Hepatocyte (in vitro differentiated cells): ENCODE results near the gene SSC4D. TPM values are rescaled to one million over a fixed set of nuclear protein-coding genes. Genes with fewer than 3 reads are reported as not detected.
"Not testable (repeated sequence)": the region's sequence is repeated elsewhere in the genome, so short reads cannot be mapped to it uniquely, and the experiment has no call there.

Experiments used
- DNase-seq: peaks from one replicate; pipeline ENCODE4 v3.0.0-alpha.2; 2016; ENCODE audit warnings: low spot score
- H2AFZ ChIP-seq: fragments of 200-600 bp; sonication (generic); 2 replicates; pipeline ENCODE4 v1.6.0; 2016; ENCODE audit warnings: antibody characterized with exemption, mild to moderate bottlenecking
- H3K27ac ChIP-seq: fragments of 200-600 bp; sonication (generic); 2 replicates; pipeline ENCODE4 v1.5.1; 2016; ENCODE audit warnings: mild to moderate bottlenecking
- H3K27me3 ChIP-seq: fragments of 200-600 bp; sonication (generic); 2 replicates; pipeline ENCODE4 v1.6.1; 2016
- H3K36me3 ChIP-seq: fragments of 200-600 bp; sonication (generic); replicated peaks from 2 replicates; pipeline ENCODE4 v1.5.1; 2016; ENCODE audit warnings: low read depth; ENCODE audit not compliant: insufficient read depth
- H3K4me1 ChIP-seq: fragments of 200-600 bp; sonication (generic); 2 replicates; pipeline ENCODE4 v1.5.1; 2016; ENCODE audit warnings: mild to moderate bottlenecking, moderate library complexity; ENCODE audit not compliant: insufficient read depth
- H3K4me2 ChIP-seq: fragments of 200-600 bp; sonication (generic); 2 replicates; pipeline ENCODE4 v1.6.0; 2016
- H3K4me3 ChIP-seq: fragments of 200-600 bp; sonication (generic); 2 replicates; pipeline ENCODE4 v1.5.1; 2016; ENCODE audit warnings: mild to moderate bottlenecking
- H3K79me2 ChIP-seq: fragments of 200-600 bp; sonication (generic); 2 replicates; pipeline ENCODE4 v1.6.0; 2017; ENCODE audit warnings: mild to moderate bottlenecking
- H3K9me2 ChIP-seq: fragments of 200-600 bp; sonication (generic); replicated peaks from 2 replicates; pipeline ENCODE4 v1.6.0; 2017; ENCODE audit warnings: mild to moderate bottlenecking; ENCODE audit not compliant: insufficient read depth
- H3K9me3 ChIP-seq: fragments of 200-600 bp; sonication (generic); 2 replicates; pipeline ENCODE4 v1.5.1; 2016; ENCODE audit warnings: low read depth, mild to moderate bottlenecking
- H4K20me1 ChIP-seq: fragments of 200-600 bp; sonication (generic); 2 replicates; pipeline ENCODE4 v1.6.0; 2016; ENCODE audit warnings: mild to moderate bottlenecking; ENCODE audit not compliant: insufficient read depth, poor library complexity, severe bottlenecking
- CTCF ChIP-seq: fragments of 200-600 bp; sonication (generic); IDR thresholded peaks from 2 replicates; pipeline ENCODE4 v1.5.1; 2016; ENCODE audit warnings: antibody characterized with exemption, mild to moderate bottlenecking; ENCODE audit not compliant: poor library complexity
- EZH2 ChIP-seq: fragments of 200-600 bp; sonication (generic); IDR thresholded peaks from 2 replicates; pipeline ENCODE4 v1.6.1; 2016; ENCODE audit warnings: antibody characterized with exemption, mild to moderate bottlenecking, borderline replicate concordance
- EZH2phosphoT487 ChIP-seq: fragments of 200-600 bp; sonication (generic); IDR thresholded peaks from one replicate; pipeline ENCODE4 v1.6.1; 2018; ENCODE audit warnings: antibody characterized with exemption, mild to moderate bottlenecking, low read depth, moderate library complexity; ENCODE audit not compliant: unreplicated experiment, severe bottlenecking
- whole genome bisulfite sequencing: methylation state at CpG from one replicate; pipeline ENCODE4 v1.1.6; 2016; ENCODE audit warnings: low lambda C conversion rate; ENCODE audit errors: missing lambda C conversion rate; 5-methylcytosine and 5-hydroxymethylcytosine counted together
- polyA plus RNA-seq: library from polyadenylated mRNA; unstranded; fragments of >200 nt; fragmentation: Nextera tagmentation; extraction: Ambion mirVana; gene quantifications from 2 replicates; pipeline ENCODE4 v1.2.1, GENCODE V29; 2016
- total RNA-seq: library from RNA; depleted of rRNA; stranded (reverse); fragments of >200 nt; gene quantifications from 2 replicates; pipeline ENCODE4 v1.2.3, GENCODE V29; 2014

Gene SSC4D
- total and polyA plus RNA-seq, 2 experiments from 2014 or later = 9.7 to 14.5 TPM

GRCh38 chr7:76439120-76439888 lies 29.8 kb upstream of the SSC4D start:
- not testable (repeated sequence) for H2AFZ ChIP-seq, H3K36me3 ChIP-seq, H3K27me3 ChIP-seq, DNase-seq, H3K4me2 ChIP-seq, H3K79me2 ChIP-seq, H3K4me1 ChIP-seq, H3K27ac ChIP-seq, H4K20me1 ChIP-seq, H3K9me3 ChIP-seq, H3K9me2 ChIP-seq, H3K4me3 ChIP-seq
- WGBS = 93% methylated on average over 5 of the region's 7 CpGs

- H3K9me2 ChIP-seq, H3K4me2 ChIP-seq, H4K20me1 ChIP-seq, H3K4me1 ChIP-seq, H3K79me2 ChIP-seq, H3K36me3 ChIP-seq, H3K27me3 ChIP-seq, H3K9me3 ChIP-seq, H3K27ac ChIP-seq, H2AFZ ChIP-seq, H3K4me3 ChIP-seq: not testable (repeated sequence)
- WGBS = 17% methylated on average over 2 of the region's 2 CpGs
- DNase-seq = peak; percentile 89
- peak; percentile 79 for TF ChIP-seq CTCF
Measured at GRCh38 chr7:76437873-76438272, 28.4 kb upstream of the SSC4D start.

- Histone ChIP-seq H2AFZ (no peak overlapping the region), H3K4me1 (no peaks in the 10 kb centered on the region), H3K4me2 (no peak overlapping the region), H3K79me2 (no peaks in the 10 kb centered on the region), H3K9me2 (no peaks in the 10 kb centered on the region), H3K27ac (no peak overlapping the region), H3K4me3 (no peak overlapping the region), H4K20me1 (no peaks in the 10 kb centered on the region), H3K27me3 (no peaks in the 10 kb centered on the region), H3K36me3 (no peaks in the 10 kb centered on the region), H3K9me3 (no peaks in the 10 kb centered on the region)
- WGBS = 82% methylated on average over 3 of the region's 3 CpGs
- DNase-seq = no peak
- no peak for TF ChIP-seq CTCF
- TF ChIP-seq EZH2 = no peak
- no peak for TF ChIP-seq EZH2phosphoT487
Measured at GRCh38 chr7:76430836-76431235, 21.3 kb upstream of the SSC4D start.

GRCh38 chr7:76430211-76430610 lies 20.7 kb upstream of the SSC4D start:
- 94% methylated on average over 9 of the region's 9 CpGs for WGBS
- DNase-seq = no peak
- Histone ChIP-seq H3K27me3 (no peaks in the 10 kb centered on the region), H3K4me3 (no peak overlapping the region), H4K20me1 (no peaks in the 10 kb centered on the region), H3K79me2 (no peaks in the 10 kb centered on the region), H3K4me2 (no peak overlapping the region), H2AFZ (no peak overlapping the region), H3K9me2 (no peaks in the 10 kb centered on the region), H3K4me1 (no peaks in the 10 kb centered on the region), H3K27ac (no peak overlapping the region), H3K9me3 (no peaks in the 10 kb centered on the region), H3K36me3 (no peaks in the 10 kb centered on the region)
- no peak for TF ChIP-seq CTCF
